PC-3 (cell line): Measurements from ENCODE around the gene TPD52L1. TPM values are rescaled to one million over a fixed set of nuclear protein-coding genes. Genes with fewer than 3 reads are reported as not detected.

Experiments used
- ATAC-seq: fragments of 200-7000 bp; cut with Tn5 transposase; 2 replicates; pipeline ENCODE4 v1.9.1; 2020; ENCODE audit warnings: mild to moderate bottlenecking, moderate library complexity
- BruUV-seq: library from RNA; stranded (reverse); fragments of 400-500 nt; replicated peaks from 2 replicates; lab custom pipeline; 2021; lab: Mats Ljungman, UMichigan
- CTCF ChIA-PET: fragments of 300-600 bp; sonication (Branson Sonifier 250); formaldehyde crosslinking; loops from one replicate; lab custom pipeline; 2022; ENCODE audit warnings: antibody characterized with exemption; lab: Charles Lee
- POLR2A ChIA-PET: fragments of 300-600 bp; sonication (Branson Sonifier 250); formaldehyde crosslinking; loops from one replicate; lab custom pipeline; 2022; ENCODE audit warnings: antibody characterized with exemption; ENCODE audit not compliant: unreplicated experiment; lab: Charles Lee
- DNase-seq: peaks from one replicate; pipeline ENCODE4 v3.0.0-alpha.2; 2015
- H2AFZ ChIP-seq: fragments of 300-600 bp; sonication (generic); 2 replicates; pipeline ENCODE4 v1.6.0; 2016; ENCODE audit warnings: antibody characterized with exemption, low read length
- H3F3A ChIP-seq: fragments of 300-600 bp; sonication (generic); one replicate; pipeline ENCODE4 v1.6.0; 2017; ENCODE audit warnings: antibody characterized with exemption, low read length, control low read depth, mild to moderate bottlenecking; ENCODE audit not compliant: unreplicated experiment
- H3K27ac ChIP-seq: fragments of 300-600 bp; sonication (generic); 2 replicates; pipeline ENCODE4 v1.5.1; 2016; ENCODE audit warnings: mild to moderate bottlenecking, low read length
- H3K27me3 ChIP-seq: fragments of 300-600 bp; sonication (generic); 2 replicates; pipeline ENCODE4 v1.6.1; 2016; ENCODE audit warnings: low read length, mixed read lengths
- H3K36me3 ChIP-seq: fragments of 300-600 bp; sonication (generic); 2 replicates; pipeline ENCODE4 v1.6.1; 2016; ENCODE audit warnings: low read depth, mixed run types, low read length, mixed read lengths
- H3K4me1 ChIP-seq: fragments of 300-600 bp; sonication (generic); 2 replicates; pipeline ENCODE4 v1.5.1; 2016; ENCODE audit warnings: low read length; ENCODE audit not compliant: insufficient read depth
- H3K4me2 ChIP-seq: fragments of 300-600 bp; sonication (generic); 2 replicates; pipeline ENCODE4 v1.6.0; 2016; ENCODE audit warnings: low read length
- H3K4me3 ChIP-seq: fragments of 300-600 bp; sonication (generic); 2 replicates; pipeline ENCODE4 v1.5.1; 2016; ENCODE audit warnings: mild to moderate bottlenecking, low read length, mixed read lengths
- H3K79me2 ChIP-seq: fragments of 300-600 bp; sonication (generic); 2 replicates; pipeline ENCODE4 v1.6.1; 2017; ENCODE audit warnings: low read length, mixed read lengths
- H3K9ac ChIP-seq: fragments of 300-600 bp; sonication (generic); 2 replicates; pipeline ENCODE4 v1.6.0; 2016; ENCODE audit warnings: mild to moderate bottlenecking, low read length
- H3K9me2 ChIP-seq: fragments of 300-600 bp; sonication (generic); replicated peaks from 2 replicates; pipeline ENCODE4 v1.6.1; 2016; ENCODE audit warnings: mixed run types, low read length, mixed read lengths
- H3K9me3 ChIP-seq: fragments of 300-600 bp; sonication (generic); 2 replicates; pipeline ENCODE4 v1.6.1; 2016; ENCODE audit warnings: low read length, mixed read lengths
- H4K20me1 ChIP-seq: fragments of 300-600 bp; sonication (generic); 2 replicates; pipeline ENCODE4 v1.6.1; 2016; ENCODE audit warnings: low read length, mixed read lengths
- EZH2 ChIP-seq: fragments of 300-600 bp; sonication (generic); IDR thresholded peaks from one replicate; pipeline ENCODE4 v1.6.1; 2017; ENCODE audit warnings: antibody characterized with exemption, mild to moderate bottlenecking, low read length; ENCODE audit not compliant: unreplicated experiment
- EZH2phosphoT487 ChIP-seq: fragments of 300-600 bp; sonication (generic); IDR thresholded peaks from 2 replicates; pipeline ENCODE4 v1.6.1; 2018; ENCODE audit warnings: mild to moderate bottlenecking, antibody characterized with exemption, low read length, borderline replicate concordance
- intact Hi-C: fragments of 100-400 bp; cut with micrococcal nuclease; formaldehyde crosslinking; loops from 2 replicates; pipeline ENCODE4 v1.9.0; 2023
- total RNA-seq: library from RNA; depleted of rRNA; stranded (reverse); fragments of >200 nt; gene quantifications from 2 replicates; pipeline ENCODE4 v1.2.3, GENCODE V29; 2014
- TF ChIP-seq, protein P1 (sequence below): fragments of 300-600 bp; sonication (generic); conservative IDR thresholded peaks from 2 replicates; pipeline ENCODE4 v1.5.1; 2017; ENCODE audit warnings: antibody characterized with exemption, low read depth, mild to moderate bottlenecking, low read length

TPD52L1 gene
- total RNA-seq, 1 experiment from 2014 or later: 39.4 TPM

DNA sequence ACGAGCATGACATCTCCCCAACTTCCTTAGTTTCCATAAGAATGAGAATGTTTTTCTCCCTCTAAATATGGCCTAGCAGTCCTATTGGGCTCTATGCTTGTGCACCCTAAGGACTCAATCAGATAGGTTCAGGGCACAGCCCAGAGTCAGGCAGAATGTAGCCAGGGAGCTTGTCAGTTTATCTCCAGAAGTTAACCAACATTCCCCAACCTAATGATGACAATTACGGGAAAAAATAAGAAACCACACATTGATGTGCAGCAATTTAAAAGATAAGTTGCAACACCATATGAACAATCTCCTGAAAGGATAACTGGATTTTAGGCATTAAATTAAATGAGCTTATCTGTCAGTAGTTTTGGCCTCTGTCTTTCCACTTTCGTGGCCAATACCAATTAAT, 77.1 kb downstream of the TPD52L1 start:
- Histone ChIP-seq H3K4me2 (no peak overlapping the region), H3K9me2 (no peaks in the 10 kb centered on the region), H3K4me3 (no peak overlapping the region), H3K9me3 (no peaks in the 10 kb centered on the region), H3K9ac (no peak overlapping the region), H3F3A (no peaks in the 10 kb centered on the region), H3K27me3 (no peaks in the 10 kb centered on the region), H3K36me3 (no peaks in the 10 kb centered on the region), H4K20me1 (no peaks in the 10 kb centered on the region), H3K27ac (no peak overlapping the region), H3K4me1 (no peaks in the 10 kb centered on the region), H3K79me2 (no peaks in the 10 kb centered on the region), H2AFZ (no peak overlapping the region)
- intact Hi-C loops: no loop called here
- DNase-seq (no peak), ATAC-seq (no peak)
- ChIA-PET CTCF (no interaction called here), POLR2A (no interaction called here)
- TF ChIP-seq, protein P1, sequence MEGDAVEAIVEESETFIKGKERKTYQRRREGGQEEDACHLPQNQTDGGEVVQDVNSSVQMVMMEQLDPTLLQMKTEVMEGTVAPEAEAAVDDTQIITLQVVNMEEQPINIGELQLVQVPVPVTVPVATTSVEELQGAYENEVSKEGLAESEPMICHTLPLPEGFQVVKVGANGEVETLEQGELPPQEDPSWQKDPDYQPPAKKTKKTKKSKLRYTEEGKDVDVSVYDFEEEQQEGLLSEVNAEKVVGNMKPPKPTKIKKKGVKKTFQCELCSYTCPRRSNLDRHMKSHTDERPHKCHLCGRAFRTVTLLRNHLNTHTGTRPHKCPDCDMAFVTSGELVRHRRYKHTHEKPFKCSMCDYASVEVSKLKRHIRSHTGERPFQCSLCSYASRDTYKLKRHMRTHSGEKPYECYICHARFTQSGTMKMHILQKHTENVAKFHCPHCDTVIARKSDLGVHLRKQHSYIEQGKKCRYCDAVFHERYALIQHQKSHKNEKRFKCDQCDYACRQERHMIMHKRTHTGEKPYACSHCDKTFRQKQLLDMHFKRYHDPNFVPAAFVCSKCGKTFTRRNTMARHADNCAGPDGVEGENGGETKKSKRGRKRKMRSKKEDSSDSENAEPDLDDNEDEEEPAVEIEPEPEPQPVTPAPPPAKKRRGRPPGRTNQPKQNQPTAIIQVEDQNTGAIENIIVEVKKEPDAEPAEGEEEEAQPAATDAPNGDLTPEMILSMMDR: no peak
- TF ChIP-seq EZH2phosphoT487 (no peak), EZH2 (no peak)
- BruUV-seq: no TSS peak

- Histone ChIP-seq H3K4me3 (no peak overlapping the region), H3F3A (no peaks in the 10 kb centered on the region), H3K4me1 (no peaks in the 10 kb centered on the region), H3K27ac (no peak overlapping the region), H2AFZ (no peak overlapping the region), H4K20me1 (no peaks in the 10 kb centered on the region), H3K36me3 (no peaks in the 10 kb centered on the region), H3K4me2 (no peak overlapping the region), H3K79me2 (no peaks in the 10 kb centered on the region), H3K9ac (no peak overlapping the region), H3K9me2 (no peaks in the 10 kb centered on the region), H3K9me3 (no peaks in the 10 kb centered on the region), H3K27me3 (no peaks in the 10 kb centered on the region)
- DNase-seq (no peak), ATAC-seq (no peak)
- BruUV-seq: no TSS peak
- CTCF ChIA-PET: no interaction called here
- POLR2A ChIA-PET: no interaction called here
- intact Hi-C loops: no loop called here
- TF ChIP-seq, protein P1: no peak
- TF ChIP-seq EZH2: no peak
- TF ChIP-seq EZH2phosphoT487: no peak
Observed at GRCh38 chr6:125231133-125231532, 77.6 kb downstream of the TPD52L1 start.

DNA sequence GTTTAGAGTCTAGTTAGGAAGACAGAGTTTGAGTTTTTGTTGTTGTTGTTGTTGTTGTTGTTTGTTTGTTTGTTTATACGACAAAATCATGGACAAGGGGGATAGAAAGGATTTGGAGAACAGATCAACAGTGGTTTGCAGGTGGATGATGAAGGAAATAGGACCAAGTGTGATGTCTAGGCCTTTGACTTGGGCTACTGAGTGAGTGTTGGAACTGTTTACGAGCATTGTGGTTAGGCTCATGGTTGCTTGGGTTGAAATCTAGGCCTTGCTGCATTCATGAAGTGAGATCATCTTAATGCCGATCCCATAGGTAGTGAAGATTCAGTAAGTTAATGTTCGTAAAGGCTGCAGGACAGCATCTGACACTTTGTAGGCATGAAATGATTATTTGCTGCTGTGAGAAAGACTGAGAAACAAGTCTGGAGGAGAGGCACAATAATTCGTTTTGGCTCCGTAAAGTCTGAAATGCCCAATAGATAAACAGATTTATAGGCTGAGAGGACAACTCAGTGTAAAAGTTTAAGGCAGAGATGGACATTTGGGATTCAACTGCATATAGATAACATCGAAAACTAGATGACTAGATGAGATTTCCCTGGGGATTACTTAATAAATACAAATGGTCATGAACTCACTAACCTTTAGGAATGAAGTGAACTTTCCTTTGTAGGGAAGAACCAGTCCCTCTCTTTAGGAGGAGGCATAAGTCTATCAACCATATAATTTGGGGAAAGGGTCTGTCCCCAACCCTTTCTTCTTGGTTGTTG, 78.2 kb downstream of the TPD52L1 start:
- H3F3A ChIP-seq: no peaks in the 10 kb centered on the region
- H3K27me3 ChIP-seq: no peaks in the 10 kb centered on the region
- ChIA-PET CTCF (no interaction called here), POLR2A (no interaction called here)
- no peaks in the 10 kb centered on the region for H3K9me2 ChIP-seq
- intact Hi-C loops: no loop called here
- DNase-seq (no peak), ATAC-seq (no peak)
- H3K27ac ChIP-seq: no peak overlapping the region
- no peak overlapping the region for H3K4me3 ChIP-seq
- H3K4me1 ChIP-seq: no peaks in the 10 kb centered on the region
- no TSS peak for BruUV-seq
- H3K4me2 ChIP-seq: no peak overlapping the region
- TF ChIP-seq EZH2phosphoT487 (no peak), EZH2 (no peak)
- TF ChIP-seq, protein P1: no peak
- no peak overlapping the region for H2AFZ ChIP-seq
- H3K79me2 ChIP-seq: no peaks in the 10 kb centered on the region
- H3K9me3 ChIP-seq: no peaks in the 10 kb centered on the region
- no peaks in the 10 kb centered on the region for H3K36me3 ChIP-seq
- H3K9ac ChIP-seq: no peak overlapping the region
- no peaks in the 10 kb centered on the region for H4K20me1 ChIP-seq
